Ovary (tissue), 9 donors: ENCODE results near the gene CDAN1. TPM values are rescaled to one million over a fixed set of nuclear protein-coding genes. Genes with fewer than 3 reads are reported as not detected.
A peak's percentile ranks its signal among the peaks of the same experiment; 100 is the strongest.

Experiments
- DNase-seq, 5 donors: peaks; one replicate each; pipeline ENCODE4 v3.0.0-alpha.2; 2019 to 2020
- H3K27ac ChIP-seq, 2 donors: fragments of 200-600 bp; one replicate each; pipeline versions ENCODE4 v1.5.1 to v1.8.0; 2019 to 2022
- H3K27me3 ChIP-seq: fragments of 200-600 bp; one replicate; pipeline ENCODE4 v1.8.0; 2022
- H3K36me3 ChIP-seq: fragments of 200-600 bp; sonication (generic); one replicate; pipeline ENCODE4 v1.5.1; 2019
- H3K4me1 ChIP-seq: one replicate; pipeline ENCODE4 v1.8.1; 2013; ENCODE audit warnings: mild to moderate bottlenecking, moderate library complexity; ENCODE audit not compliant: insufficient read depth
- H3K4me3 ChIP-seq: fragments of 200-600 bp; sonication (generic); one replicate; pipeline ENCODE4 v1.5.1; 2017
- H3K9me3 ChIP-seq, 2 donors: fragments of 200-600 bp in 1 of 2; sonication (generic) in 1 of 2; one replicate each; pipeline versions ENCODE4 v1.5.1 to v1.8.1; 2013 to 2019; ENCODE audit warnings: mild to moderate bottlenecking in 1 of 2, moderate library complexity in 1 of 2
- CTCF ChIP-seq, 3 donors: fragments of 450-650 bp in 2 of 3; fragments of 200-600 bp in 1 of 3; IDR thresholded peaks; one replicate each; pipeline versions ENCODE4 v1.5.1 to v1.8.0; 2016 to 2022; ENCODE audit warnings: antibody characterized with exemption in 3 of 3, mild to moderate bottlenecking in 1 of 3
- EP300 ChIP-seq: sonication (generic); formaldehyde crosslinking; IDR thresholded peaks from one replicate; pipeline ENCODE4 v1.6.1; 2017; ENCODE audit warnings: antibody characterized with exemption
- POLR2A ChIP-seq: fragments of 450-650 bp; IDR thresholded peaks from one replicate; pipeline ENCODE4 v1.6.1; 2017; ENCODE audit warnings: antibody characterized with exemption, mild to moderate bottlenecking, moderate library complexity
- WGBS, 3 donors: extraction: QIAGEN DNeasy Blood & Tissue Kit in 1 of 3; methylation state at CpG; one replicate each; pipeline versions ENCODE4 v1.1.5 to v1.1.7; 2013 to 2017; 5-methylcytosine and 5-hydroxymethylcytosine counted together
- intact Hi-C, 4 donors: fragments of 100-400 bp; cut with DNase I; formaldehyde crosslinking; loops; one replicate each; pipeline versions ENCODE4 v1.11.0 to v1.15.1; 2022 to 2023
- polyA plus RNA-seq, 2 donors: library from polyadenylated mRNA; stranded (reverse); fragments of 200-250 nt in 1 of 2; fragments of 350-450 nt in 1 of 2; fragmentation: Illumina TruSeq in 1 of 2; extraction: RNeasy Lipid Tissue Mini Kit (QIAGEN cat#74804) in 1 of 2; gene quantifications; one replicate each; pipeline ENCODE4 v1.2.3, GENCODE V29; 2013 to 2014
- total RNA-seq, 7 donors: library from RNA; depleted of rRNA in 2 of 7; stranded (reverse); fragments of >200 nt in 2 of 7; fragmentation: NEBNext Ultra II Directional in 3 of 7; extraction: Animal tissue kit (Norgen Biotek cat#: 25700) in 3 of 7; gene quantifications; one replicate each; pipeline versions ENCODE4 v1.1.0 to v1.2.4, GENCODE V29; 2016 to 2023
- donor health status: DM: no; HTN: no; CAD: no; lungs with moderate emphysema.
- donor health status: DM: no; HTN: no; CAD: no.
- donor health status: Bipolar disorder and iron deficiency.
- donor health status: DM: yes; HTN: yes; CAD: no.
- donor health status: DM: no; HTN: no; CAD: no.
- donor health status: DM: yes; HTN: yes; CAD: no.

The CDAN1 gene
- total and polyA plus RNA-seq, 9 donors, result 7.5 to 50.6 (median 25.9) TPM

- Histone ChIP-seq H3K4me3 (no peak overlapping the region), H3K27ac (no peak overlapping the region), H3K4me1 (no peaks in the 10 kb centered on the region), H3K36me3 (no peaks in the 10 kb centered on the region), H3K9me3 (no peaks in the 10 kb centered on the region), H3K27me3 (no peaks in the 10 kb centered on the region)
- intact Hi-C loops, result loop anchor here in 1 of 4 donors (2.0 kb wide), 1 partner anchor 43 kb away; no protein-coding TSS in a partner anchor
- WGBS, 3 donors, result 52 to 81% (median 72%) methylated on average over 1 of the region's 1 CpG
- no peak for DNase-seq
- no peak for TF ChIP-seq CTCF (IDR thresholded peaks at IDR 0.05)
Observed at GRCh38 chr15:42744195-42744594, 7.3 kb upstream of the CDAN1 start.

GRCh38 chr15:42742149-42742548, 5.2 kb upstream of the CDAN1 start:
- DNase-seq, result no peak
- 58 to 67% (median 66%) methylated on average over 4 of the region's 4 CpGs for WGBS, 3 donors
- Histone ChIP-seq H3K4me1 (no peaks in the 10 kb centered on the region), H3K27me3 (no peaks in the 10 kb centered on the region), H3K9me3 (no peaks in the 10 kb centered on the region), H3K27ac (no peak overlapping the region), H3K4me3 (no peak overlapping the region), H3K36me3 (no peaks in the 10 kb centered on the region)
- intact Hi-C loops, result no loop called here
- TF ChIP-seq CTCF (IDR thresholded peaks at IDR 0.05) (no peak), EP300 (no peak), POLR2A (no peak)

GRCh38 chr15:42741710-42742109, 4.8 kb upstream of the CDAN1 start:
- no peak for TF ChIP-seq POLR2A
- TF ChIP-seq EP300, result no peak
- 31 to 52% (median 47%) methylated on average over 2 of the region's 2 CpGs for WGBS, 3 donors
- intact Hi-C loops, result no loop called here
- DNase-seq, result no peak
- Histone ChIP-seq H3K27me3 (no peaks in the 10 kb centered on the region), H3K9me3 (no peaks in the 10 kb centered on the region), H3K4me3 (no peak overlapping the region), H3K4me1 (no peaks in the 10 kb centered on the region), H3K36me3 (no peaks in the 10 kb centered on the region), H3K27ac (no peak overlapping the region)

DNA sequence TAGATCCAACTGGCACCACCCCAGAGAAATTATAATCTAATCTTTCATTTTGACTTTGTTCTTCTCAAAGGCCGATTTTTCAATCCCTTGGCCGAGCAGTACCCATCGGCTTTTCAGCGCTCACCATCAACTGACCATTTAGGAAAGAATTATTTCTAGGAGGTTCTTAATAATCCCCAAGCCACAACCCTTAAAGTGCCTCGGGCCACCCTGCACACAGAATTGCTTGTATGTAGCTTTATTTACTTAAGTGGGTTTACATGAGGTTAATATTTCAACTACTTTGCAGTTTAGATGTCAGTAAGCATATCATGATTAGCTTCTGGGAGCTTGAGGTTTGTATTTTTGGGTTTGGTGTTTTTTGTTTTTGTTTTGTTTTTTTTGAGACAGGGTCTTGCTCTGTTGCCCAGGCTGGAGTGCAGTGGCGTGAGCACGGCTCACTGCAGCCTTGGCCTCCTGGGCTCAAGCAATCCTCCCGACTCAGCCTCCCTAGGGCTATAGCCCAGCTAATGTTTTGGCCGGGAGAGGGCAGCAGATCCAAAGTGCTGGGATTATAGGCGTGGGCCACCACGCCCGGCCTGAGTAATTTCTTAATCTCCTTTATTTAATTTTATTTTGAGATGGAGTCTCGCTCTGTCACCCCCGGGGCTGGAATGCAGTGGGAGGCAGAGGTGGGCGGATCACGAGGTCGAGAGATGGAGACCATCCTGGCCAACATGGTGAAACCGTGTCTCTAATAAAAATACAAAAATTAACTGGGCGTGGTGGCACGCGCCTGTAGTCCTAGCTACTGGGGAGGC, 801 bp upstream of the CDAN1 start:
- DNase-seq, result peak in 1 of 5 donors; percentile 44
- Histone ChIP-seq H3K36me3 (no peaks in the 10 kb centered on the region), H3K4me1 (peaks cover 2% of the 10 kb centered on the region), H3K27ac (peak overlapping the region; percentile 78 to 93), H3K4me3 (peak overlapping the region; percentile 75), H3K9me3 (no peaks in the 10 kb centered on the region), H3K27me3 (no peaks in the 10 kb centered on the region)
- no peak for TF ChIP-seq EP300
- TF ChIP-seq CTCF (IDR thresholded peaks at IDR 0.05), result no peak
- no peak for TF ChIP-seq POLR2A
- intact Hi-C loops, result loop anchor here in 2 of 4 donors (10.0 kb wide), 1 partner anchor 187 kb away; the partner anchor contains the start of gene TTBK2 (in 2 of the 2)
- 69 to 72% (median 70%) methylated on average over 21 of the region's 21 CpGs for WGBS, 3 donors
